Activated CD8-positive, alpha-beta T cell treated with anti-CD3 and anti-CD28 coated beads for 36 hours (primary cell): Measurements from ENCODE around the gene CCDC17. TPM values are rescaled to one million over a fixed set of nuclear protein-coding genes. Genes with fewer than 3 reads are reported as not detected.

ENCODE experiments used
- ATAC-seq: fragments of 200-7000 bp; cut with Tn5 transposase; one replicate; pipeline ENCODE4 v1.10.0; 2021; ENCODE audit warnings: mild to moderate bottlenecking, moderate library complexity
- CTCF ChIA-PET: fragments of 350-600 bp; sonication (Branson Sonifier 250); formaldehyde crosslinking; loops from one replicate; lab custom pipeline; 2021; ENCODE audit warnings: antibody characterized with exemption; lab: Charles Lee
- POLR2A ChIA-PET: fragments of 350-600 bp; sonication (Branson Sonifier 250); formaldehyde crosslinking; loops from one replicate; lab custom pipeline; 2021; ENCODE audit warnings: antibody characterized with exemption; lab: Charles Lee
- DNase-seq: peaks from one replicate; pipeline ENCODE4 v3.0.0-alpha.2; 2020
- H3K27ac Mint-ChIP-seq: one replicate; pipeline ENCODE4 v1.8.0; 2021; ENCODE audit warnings: mild to moderate bottlenecking, mixed read lengths
- H3K27me3 Mint-ChIP-seq: one replicate; pipeline ENCODE4 v1.8.0; 2021; ENCODE audit warnings: mixed read lengths
- H3K36me3 Mint-ChIP-seq: one replicate; pipeline ENCODE4 v1.8.0; 2021; ENCODE audit warnings: low read depth, mixed read lengths
- H3K4me1 Mint-ChIP-seq: one replicate; pipeline ENCODE4 v1.8.0; 2021; ENCODE audit warnings: low read depth, mixed read lengths
- H3K4me3 Mint-ChIP-seq: one replicate; pipeline ENCODE4 v1.8.0; 2021; ENCODE audit warnings: mild to moderate bottlenecking, moderate library complexity, mixed read lengths
- H3K9me3 Mint-ChIP-seq: one replicate; pipeline ENCODE4 v1.8.0; 2021; ENCODE audit warnings: mixed read lengths
- CTCF ChIP-seq: fragments of 200-600 bp; IDR thresholded peaks from one replicate; pipeline ENCODE4 v1.8.0; 2022; ENCODE audit warnings: antibody characterized with exemption, mild to moderate bottlenecking
- intact Hi-C: fragments of 100-400 bp; cut with micrococcal nuclease; formaldehyde crosslinking; loops from one replicate; pipeline ENCODE4 v1.10.0; 2022
- total RNA-seq, 2 experiments: library from RNA; stranded (reverse); gene quantifications; one replicate each; pipeline ENCODE4 v1.2.3, GENCODE V29; 2021

CCDC17 gene
- total RNA-seq, 2 experiments from 2014 or later: 1.7 to 1.9 TPM

- POLR2A ChIA-PET: interaction anchor here (0.6 kb wide), 2 partner anchors 78 to 345 kb away, joined by 4 to 5 read pairs; no protein-coding TSS in a partner anchor
- no peak for TF ChIP-seq CTCF
Measured at GRCh38 chr1:45656573-45657226, 32.8 kb upstream of the CCDC17 start.

GRCh38 chr1:45654540-45655280, 30.9 kb upstream of the CCDC17 start:
- ChIA-PET CTCF (interaction anchor here (0.8 kb wide), 1 partner anchor 23 kb away, joined by 4 read pairs; no protein-coding TSS in a partner anchor), POLR2A (interaction anchor here (1.0 to 1.4 kb wide), 2 partner anchors 28 to 133 kb away, joined by 3 read pairs; partner anchors contain the start of gene PRDX1)
- H3K36me3 Mint-ChIP-seq: peaks cover 57% of the 10 kb centered on the region
- DNase-seq: no peak
- no peak overlapping the region for H3K27ac Mint-ChIP-seq
- H3K4me3 Mint-ChIP-seq: no peak overlapping the region
- no peak for ATAC-seq
- no peak for TF ChIP-seq CTCF
- H3K9me3 Mint-ChIP-seq: no peaks in the 10 kb centered on the region
- intact Hi-C loops: no loop called here
- peaks cover 8% of the 10 kb centered on the region for H3K4me1 Mint-ChIP-seq
- H3K27me3 Mint-ChIP-seq: no peaks in the 10 kb centered on the region

More at GRCh38 chr1:45656573-45657226, 32.8 kb upstream of the CCDC17 start:
- intact Hi-C loops: no loop called here
- no peaks in the 10 kb centered on the region for H3K9me3 Mint-ChIP-seq
- CTCF ChIA-PET: interaction anchor here (0.7 to 1.1 kb wide), 2 partner anchors 10 to 22 kb away, joined by 3 read pairs; no protein-coding TSS in a partner anchor
- ATAC-seq (no peak), DNase-seq (no peak)
- no peak overlapping the region for H3K27ac Mint-ChIP-seq
- peaks cover 5% of the 10 kb centered on the region for H3K4me1 Mint-ChIP-seq
- peaks cover 46% of the 10 kb centered on the region for H3K36me3 Mint-ChIP-seq
- H3K27me3 Mint-ChIP-seq: no peaks in the 10 kb centered on the region
- no peak overlapping the region for H3K4me3 Mint-ChIP-seq

- CTCF ChIA-PET: interaction anchor here (0.6 kb wide), 1 partner anchor 9 kb away, joined by 3 read pairs; no protein-coding TSS in a partner anchor
- Mint-ChIP-seq H3K4me3 (no peak overlapping the region), H3K27me3 (no peaks in the 10 kb centered on the region), H3K4me1 (peaks cover 3% of the 10 kb centered on the region), H3K9me3 (no peaks in the 10 kb centered on the region), H3K27ac (no peak overlapping the region), H3K36me3 (peaks cover 22% of the 10 kb centered on the region)
- no peak for TF ChIP-seq CTCF
- intact Hi-C loops: no loop called here
- ATAC-seq: no peak
- POLR2A ChIA-PET: interaction anchor here (1.0 kb wide), 1 partner anchor 36 kb away, joined by 3 read pairs; no protein-coding TSS in a partner anchor
- no peak for DNase-seq
Measured at GRCh38 chr1:45647248-45648021, 23.6 kb upstream of the CCDC17 start.

- DNase-seq (no peak), ATAC-seq (no peak)
- Mint-ChIP-seq H3K4me1 (no peaks in the 10 kb centered on the region), H3K27ac (no peak overlapping the region), H3K4me3 (no peak overlapping the region), H3K27me3 (no peaks in the 10 kb centered on the region), H3K9me3 (no peaks in the 10 kb centered on the region), H3K36me3 (peaks cover 20% of the 10 kb centered on the region)
- ChIA-PET CTCF (interaction anchor here (0.9 kb wide), 1 partner anchor 17 kb away, joined by 3 read pairs; no protein-coding TSS in a partner anchor), POLR2A (interaction anchor here (1.2 kb wide), 1 partner anchor 44 kb away, joined by 3 read pairs; the partner anchor contains the start of gene TMEM69)
- no peak for TF ChIP-seq CTCF
- intact Hi-C loops: no loop called here
Measured at GRCh38 chr1:45644661-45645060, 20.8 kb upstream of the CCDC17 start.
